Measurements from ENCODE around the gene FAM53B.

Gene FAM53B

DNA sequence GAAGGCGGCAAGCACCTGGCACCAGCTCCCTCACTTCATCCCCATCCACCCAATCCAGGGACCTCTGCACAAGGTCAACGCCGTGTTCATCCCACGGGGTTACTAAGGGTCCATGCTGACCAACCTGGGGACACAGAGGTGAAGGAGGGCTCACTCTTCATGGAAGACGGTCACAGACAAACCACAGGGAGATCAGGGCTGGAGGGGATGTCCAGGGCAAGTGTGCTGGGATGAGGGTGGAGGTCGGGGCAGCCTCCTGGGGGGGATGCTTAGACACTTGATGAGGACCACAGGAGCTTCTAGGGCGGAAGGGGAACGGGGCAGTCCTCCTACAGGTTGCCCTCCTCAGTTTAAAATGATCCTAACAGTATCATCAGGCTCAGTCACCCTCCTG lies 46.7 kb downstream of the FAM53B start:
- no CpG with 5 or more reads among the region's 8 CpGs for WGBS, 2 donors (ENCODE audit: extremely low coverage in 2 of 2, insufficient read length in 2 of 2, insufficient replicate concordance in 1 of 2)
- no peak overlapping the region for H2BK5ac ChIP-seq (ENCODE audit: low read length)
- H2BK12ac ChIP-seq (ENCODE audit: low read length): no peak overlapping the region
- H3K18ac ChIP-seq (ENCODE audit: low read length): peak overlapping the region; percentile 21
- no peak overlapping the region for H3K14ac ChIP-seq (ENCODE audit: low read length)
- no peak overlapping the region for H4K8ac ChIP-seq (ENCODE audit: low read depth, low read length)
- H2AFZ ChIP-seq (ENCODE audit: low read length): no peak overlapping the region
- H3K36me3 ChIP-seq (replicated peaks in 1 of 2; ENCODE audit: control insufficient read depth in 2 of 2, insufficient read depth in 2 of 2, low read length in 2 of 2): peaks cover 11 to 90% of the 10 kb centered on the region in 2 donors
- no peak for DNase-seq (ENCODE audit: low spot score)
- H3K9ac ChIP-seq (ENCODE audit: low read depth, low read length, poor library complexity): no peak overlapping the region
- H2BK120ac ChIP-seq (ENCODE audit: low read depth, low read length): no peak overlapping the region
- H2BK15ac ChIP-seq (ENCODE audit: low read length): no peak overlapping the region
- no peak overlapping the region for H3K4me3 ChIP-seq (ENCODE audit: low read length in 2 of 2)
- H3K4ac ChIP-seq (ENCODE audit: low read length): no peak overlapping the region
- H3K9me3 ChIP-seq (replicated peaks in 1 of 2; ENCODE audit: control insufficient read depth in 2 of 2, insufficient read depth in 1 of 2, low read depth in 1 of 2, low read length in 2 of 2): no peaks in the 10 kb centered on the region
- H3K27me3 ChIP-seq (ENCODE audit: control insufficient read depth in 3 of 3, insufficient read depth in 3 of 3, low read depth in 1 of 3, low read length in 3 of 3): no peaks in the 10 kb centered on the region
- peaks cover 3 to 14% of the 10 kb centered on the region in 2 donors for H3K4me1 ChIP-seq (ENCODE audit: control insufficient read depth in 2 of 2, insufficient read depth in 1 of 2, low read depth in 1 of 2, low read length in 2 of 2)
- no peak overlapping the region for H3K27ac ChIP-seq (replicated peaks; ENCODE audit: low read length)
- H3K23ac ChIP-seq (ENCODE audit: low read depth, low read length, poor library complexity): no peak overlapping the region
- peaks cover 3% of the 10 kb centered on the region for H3K79me1 ChIP-seq (ENCODE audit: low read depth, low read length)
- no peak overlapping the region for H4K91ac ChIP-seq (ENCODE audit: low read depth, low read length, poor library complexity)
- no peak overlapping the region for H2AK5ac ChIP-seq (ENCODE audit: low read depth, low read length)
- no peak overlapping the region for H3K4me2 ChIP-seq (ENCODE audit: insufficient read depth, low read length, poor library complexity, severe bottlenecking)

DNA sequence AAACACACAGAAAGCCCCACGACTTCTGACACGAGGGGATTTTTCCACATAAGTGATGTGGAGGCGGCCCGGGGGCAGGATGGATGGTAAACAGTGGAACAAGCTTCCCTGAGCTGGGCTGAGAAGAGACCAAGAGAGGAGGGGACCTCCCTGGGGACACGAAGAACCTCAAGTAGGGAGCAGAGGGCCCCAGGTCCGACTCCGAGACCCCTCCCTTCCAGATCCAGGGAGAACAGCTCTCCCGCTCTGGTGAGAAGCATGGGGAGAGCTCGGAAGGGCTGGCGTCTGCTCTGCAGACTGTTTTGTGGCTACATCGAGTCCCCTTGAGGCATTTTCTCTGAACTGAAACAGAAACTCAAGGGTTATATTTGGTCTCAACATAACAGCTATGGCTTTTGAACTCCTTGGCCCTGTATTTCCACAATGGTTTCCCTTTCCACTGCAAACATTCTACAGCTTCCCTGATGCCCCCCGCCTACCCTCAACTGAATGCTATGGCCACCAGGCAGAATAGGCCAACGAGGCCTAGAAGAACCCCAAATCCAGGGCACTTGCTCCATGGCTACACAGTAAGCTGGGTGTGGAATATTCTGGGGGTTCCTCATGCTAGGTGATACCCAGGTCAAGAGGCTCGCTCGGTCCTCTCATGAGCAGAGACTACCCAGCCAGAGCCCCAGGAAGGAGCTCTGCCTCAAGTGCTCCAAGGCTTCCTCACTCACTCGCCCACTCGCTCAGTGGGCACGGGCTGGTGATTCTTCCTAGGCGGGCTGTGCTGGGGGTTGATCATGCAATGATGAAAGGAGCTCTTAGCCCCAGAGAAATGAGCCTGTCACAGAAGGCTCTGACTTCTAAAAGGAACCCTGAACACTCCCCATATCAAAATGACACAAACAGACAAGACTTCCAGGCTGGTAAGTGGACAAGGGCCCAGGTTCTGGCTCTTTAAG lies 47.5 kb downstream of the FAM53B start:
- Histone ChIP-seq H2BK120ac (ENCODE audit: low read depth, low read length) (no peak overlapping the region), H3K36me3 (replicated peaks in 1 of 2; ENCODE audit: control insufficient read depth in 2 of 2, insufficient read depth in 2 of 2, low read length in 2 of 2) (peaks cover 11 to 87% of the 10 kb centered on the region in 2 donors), H3K79me1 (ENCODE audit: low read depth, low read length) (peaks cover 3% of the 10 kb centered on the region)

GRCh38 chr10:124695259-124695658 lies 48.9 kb downstream of the FAM53B start:
- Histone ChIP-seq H3K27ac (replicated peaks; ENCODE audit: low read length) (no peak overlapping the region), H2AFZ (ENCODE audit: low read length) (no peak overlapping the region), H3K9me3 (replicated peaks in 1 of 2; ENCODE audit: control insufficient read depth in 2 of 2, insufficient read depth in 1 of 2, low read depth in 1 of 2, low read length in 2 of 2) (no peaks in the 10 kb centered on the region), H3K4me3 (ENCODE audit: low read length in 2 of 2) (no peak overlapping the region), H3K79me1 (ENCODE audit: low read depth, low read length) (peaks cover 3% of the 10 kb centered on the region), H3K27me3 (ENCODE audit: control insufficient read depth in 3 of 3, insufficient read depth in 3 of 3, low read depth in 1 of 3, low read length in 3 of 3) (no peaks in the 10 kb centered on the region), H2BK120ac (ENCODE audit: low read depth, low read length) (no peak overlapping the region), H3K4me2 (ENCODE audit: insufficient read depth, low read length, poor library complexity, severe bottlenecking) (no peak overlapping the region), H3K4me1 (ENCODE audit: control insufficient read depth in 2 of 2, insufficient read depth in 1 of 2, low read depth in 1 of 2, low read length in 2 of 2) (peaks cover 7 to 20% of the 10 kb centered on the region in 2 donors), H4K91ac (ENCODE audit: low read depth, low read length, poor library complexity) (no peak overlapping the region), H2BK15ac (ENCODE audit: low read length) (no peak overlapping the region), H2AK5ac (ENCODE audit: low read depth, low read length) (no peak overlapping the region), H3K9ac (ENCODE audit: low read depth, low read length, poor library complexity) (no peak overlapping the region), H3K36me3 (replicated peaks in 1 of 2; ENCODE audit: control insufficient read depth in 2 of 2, insufficient read depth in 2 of 2, low read length in 2 of 2) (peaks cover 10 to 83% of the 10 kb centered on the region in 2 donors), H3K4ac (ENCODE audit: low read length) (no peak overlapping the region), H2BK12ac (ENCODE audit: low read length) (no peak overlapping the region), H2BK5ac (ENCODE audit: low read length) (no peak overlapping the region), H3K18ac (ENCODE audit: low read length) (no peak overlapping the region), H3K14ac (ENCODE audit: low read length) (no peak overlapping the region), H3K23ac (ENCODE audit: low read depth, low read length, poor library complexity) (no peak overlapping the region), H4K8ac (ENCODE audit: low read depth, low read length) (no peak overlapping the region)
- WGBS, 2 donors (ENCODE audit: extremely low coverage in 2 of 2, insufficient read length in 2 of 2, insufficient replicate concordance in 1 of 2): no CpG with 5 or more reads among the region's 3 CpGs
- DNase-seq (ENCODE audit: low spot score): no peak

More for the DNA sequence above, 47.5 kb downstream of the FAM53B start:
- no peak overlapping the region for H2AK5ac ChIP-seq (ENCODE audit: low read depth, low read length)
- no peak for DNase-seq (ENCODE audit: low spot score)
- H3K23ac ChIP-seq (ENCODE audit: low read depth, low read length, poor library complexity): no peak overlapping the region
- no peak overlapping the region for H4K8ac ChIP-seq (ENCODE audit: low read depth, low read length)
- H3K4me2 ChIP-seq (ENCODE audit: insufficient read depth, low read length, poor library complexity, severe bottlenecking): no peak overlapping the region
- H3K4ac ChIP-seq (ENCODE audit: low read length): no peak overlapping the region
- no peak overlapping the region for H3K4me3 ChIP-seq (ENCODE audit: low read length in 2 of 2)
- no peaks in the 10 kb centered on the region for H3K9me3 ChIP-seq (replicated peaks in 1 of 2; ENCODE audit: control insufficient read depth in 2 of 2, insufficient read depth in 1 of 2, low read depth in 1 of 2, low read length in 2 of 2)
- H3K9ac ChIP-seq (ENCODE audit: low read depth, low read length, poor library complexity): no peak overlapping the region
- H3K4me1 ChIP-seq (ENCODE audit: control insufficient read depth in 2 of 2, insufficient read depth in 1 of 2, low read depth in 1 of 2, low read length in 2 of 2): peaks cover 3 to 18% of the 10 kb centered on the region in 2 donors
- H2BK12ac ChIP-seq (ENCODE audit: low read length): no peak overlapping the region
- H3K27ac ChIP-seq (replicated peaks; ENCODE audit: low read length): no peak overlapping the region
- no peaks in the 10 kb centered on the region for H3K27me3 ChIP-seq (ENCODE audit: control insufficient read depth in 3 of 3, insufficient read depth in 3 of 3, low read depth in 1 of 3, low read length in 3 of 3)
- WGBS, 2 donors (ENCODE audit: extremely low coverage in 2 of 2, insufficient read length in 2 of 2, insufficient replicate concordance in 1 of 2): no CpG with 5 or more reads among the region's 19 CpGs
- no peak overlapping the region for H2AFZ ChIP-seq (ENCODE audit: low read length)
- no peak overlapping the region for H2BK15ac ChIP-seq (ENCODE audit: low read length)
- H3K18ac ChIP-seq (ENCODE audit: low read length): peak overlapping the region; percentile 21
- H3K14ac ChIP-seq (ENCODE audit: low read length): no peak overlapping the region
- no peak overlapping the region for H4K91ac ChIP-seq (ENCODE audit: low read depth, low read length, poor library complexity)
- H2BK5ac ChIP-seq (ENCODE audit: low read length): no peak overlapping the region

GRCh38 chr10:124694481-124695220 lies 49.5 kb downstream of the FAM53B start:
- Histone ChIP-seq H4K8ac (ENCODE audit: low read depth, low read length) (no peak overlapping the region), H2AFZ (ENCODE audit: low read length) (no peak overlapping the region), H3K4me3 (ENCODE audit: low read length in 2 of 2) (no peak overlapping the region), H3K4me2 (ENCODE audit: insufficient read depth, low read length, poor library complexity, severe bottlenecking) (no peak overlapping the region), H3K4ac (ENCODE audit: low read length) (no peak overlapping the region), H3K36me3 (replicated peaks in 1 of 2; ENCODE audit: control insufficient read depth in 2 of 2, insufficient read depth in 2 of 2, low read length in 2 of 2) (peaks cover 14 to 84% of the 10 kb centered on the region in 2 donors), H3K14ac (ENCODE audit: low read length) (no peak overlapping the region), H3K79me1 (ENCODE audit: low read depth, low read length) (peaks cover 3% of the 10 kb centered on the region), H2BK12ac (ENCODE audit: low read length) (no peak overlapping the region), H2BK15ac (ENCODE audit: low read length) (no peak overlapping the region), H2BK5ac (ENCODE audit: low read length) (peak overlapping the region; percentile 41), H3K27me3 (ENCODE audit: control insufficient read depth in 3 of 3, insufficient read depth in 3 of 3, low read depth in 1 of 3, low read length in 3 of 3) (no peaks in the 10 kb centered on the region), H3K4me1 (ENCODE audit: control insufficient read depth in 2 of 2, insufficient read depth in 1 of 2, low read depth in 1 of 2, low read length in 2 of 2) (peaks cover 7 to 20% of the 10 kb centered on the region in 2 donors), H3K9ac (ENCODE audit: low read depth, low read length, poor library complexity) (no peak overlapping the region), H2BK120ac (ENCODE audit: low read depth, low read length) (no peak overlapping the region), H2AK5ac (ENCODE audit: low read depth, low read length) (no peak overlapping the region), H3K18ac (ENCODE audit: low read length) (no peak overlapping the region), H3K9me3 (replicated peaks in 1 of 2; ENCODE audit: control insufficient read depth in 2 of 2, insufficient read depth in 1 of 2, low read depth in 1 of 2, low read length in 2 of 2) (no peaks in the 10 kb centered on the region), H4K91ac (ENCODE audit: low read depth, low read length, poor library complexity) (no peak overlapping the region), H3K23ac (ENCODE audit: low read depth, low read length, poor library complexity) (peak overlapping the region; percentile 38), H3K27ac (replicated peaks; ENCODE audit: low read length) (no peak overlapping the region)
- DNase-seq (ENCODE audit: low spot score): no peak
- WGBS, 2 donors (ENCODE audit: extremely low coverage in 2 of 2, insufficient read length in 2 of 2, insufficient replicate concordance in 1 of 2): no CpG with 5 or more reads among the region's 14 CpGs

Measured in neuronal stem cell (in vitro differentiated cells).